Neural cell (in vitro differentiated cells): ENCODE measurements around the gene ARHGDIB. TPM values are rescaled to one million over a fixed set of nuclear protein-coding genes. Genes with fewer than 3 reads are reported as not detected.

ENCODE experiments used
- H2AFZ ChIP-seq: fragments of 200-600, 300-800 bp; sonication (generic), shearing (Covaris generic); 2 replicates; pipeline ENCODE4 v1.6.0; 2014; ENCODE audit warnings: low read depth, mild to moderate bottlenecking, antibody characterized with exemption, low read length, moderate library complexity
- H3F3A ChIP-seq: fragments of 200-600 bp; shearing (Covaris generic); 2 replicates; pipeline ENCODE4 v1.6.1; 2016; ENCODE audit warnings: mild to moderate bottlenecking, moderate library complexity, mixed read lengths, antibody characterized with exemption, low read length; ENCODE audit not compliant: insufficient read depth, poor library complexity, severe bottlenecking
- H3K27ac ChIP-seq: fragments of 200-600, 300-800 bp; sonication (generic), shearing (Covaris generic); 2 replicates; pipeline ENCODE4 v1.5.1; 2014; ENCODE audit warnings: mild to moderate bottlenecking, low read length, moderate library complexity
- H3K27me3 ChIP-seq: fragments of 300-800, 200-600 bp; sonication (generic), shearing (Covaris generic); 2 replicates; pipeline ENCODE4 v1.6.0; 2014; ENCODE audit warnings: mild to moderate bottlenecking, low read depth, low read length, moderate library complexity; ENCODE audit not compliant: insufficient read depth
- H3K36me3 ChIP-seq: fragments of 300-800, 200-600 bp; sonication (generic), shearing (Covaris generic); 2 replicates; pipeline ENCODE4 v1.5.1; 2014; ENCODE audit warnings: mild to moderate bottlenecking, antibody characterized with exemption, low read length, moderate library complexity; ENCODE audit not compliant: insufficient read depth
- H3K4me2 ChIP-seq: fragments of 300-800, 200-600 bp; sonication (generic), shearing (Covaris generic); 2 replicates; pipeline ENCODE4 v1.6.0; 2014; ENCODE audit warnings: mild to moderate bottlenecking, low read length
- H3K4me3 ChIP-seq: fragments of 300-800, 200-600 bp; sonication (generic), shearing (Covaris generic); 2 replicates; pipeline ENCODE4 v1.5.1; 2014; ENCODE audit warnings: mild to moderate bottlenecking, low read length, moderate library complexity
- H3K79me2 ChIP-seq: fragments of 200-600 bp; shearing (Covaris generic); replicated peaks from 2 replicates; pipeline ENCODE4 v1.6.0; 2014; ENCODE audit warnings: mild to moderate bottlenecking, low read length, moderate library complexity; ENCODE audit not compliant: insufficient read depth
- H3K9ac ChIP-seq: fragments of 300-800, 200-600 bp; sonication (generic), shearing (Covaris generic); 2 replicates; pipeline ENCODE4 v1.6.1; 2016; ENCODE audit warnings: mild to moderate bottlenecking, low read length, mixed read lengths
- H3K9me2 ChIP-seq: fragments of 200-600 bp; shearing (Covaris generic); 2 replicates; pipeline ENCODE4 v1.6.1; 2016; ENCODE audit warnings: mild to moderate bottlenecking, low read length, mixed read lengths; ENCODE audit not compliant: insufficient read depth
- H3K9me3 ChIP-seq: fragments of 200-600, 300-800 bp; sonication (generic), shearing (Covaris generic); 2 replicates; pipeline ENCODE4 v1.6.1; 2016; ENCODE audit warnings: mild to moderate bottlenecking, mixed run types, low read length, moderate library complexity, mixed read lengths
- H4K20me1 ChIP-seq: fragments of 200-600 bp; shearing (Covaris generic); 2 replicates; pipeline ENCODE4 v1.6.1; 2016; ENCODE audit warnings: mild to moderate bottlenecking, mixed run types; ENCODE audit not compliant: insufficient read depth
- EP300 ChIP-seq: fragments of 450-650 bp; conservative IDR thresholded peaks from 2 replicates; pipeline ENCODE4 v1.6.1; 2014; ENCODE audit warnings: antibody characterized with exemption, mild to moderate bottlenecking, moderate library complexity; ENCODE audit not compliant: poor library complexity, severe bottlenecking
- EZH2 ChIP-seq: fragments of 200-600, 300-800 bp; shearing (Covaris generic), sonication (generic); IDR thresholded peaks from 2 replicates; pipeline ENCODE4 v1.6.1; 2014; ENCODE audit warnings: antibody characterized with exemption, low read length, borderline replicate concordance, mild to moderate bottlenecking; ENCODE audit not compliant: insufficient read depth, poor library complexity, severe bottlenecking
- MXI1 ChIP-seq: fragments of 450-650 bp; conservative IDR thresholded peaks from 2 replicates; pipeline ENCODE4 v1.6.1; 2014; ENCODE audit warnings: antibody characterized with exemption, mild to moderate bottlenecking; ENCODE audit not compliant: poor library complexity, severe bottlenecking
- POLR2AphosphoS5 ChIP-seq: IDR thresholded peaks from 2 replicates; pipeline ENCODE4 v1.6.1; 2012
- RAD21 ChIP-seq: fragments of 450-650 bp; conservative IDR thresholded peaks from 2 replicates; pipeline ENCODE4 v1.6.1; 2014; ENCODE audit warnings: antibody characterized with exemption, mild to moderate bottlenecking, moderate library complexity
- SMC3 ChIP-seq: fragments of 450-650 bp; conservative IDR thresholded peaks from 2 replicates; pipeline ENCODE4 v1.6.1; 2014; ENCODE audit warnings: antibody characterized with exemption, mild to moderate bottlenecking, moderate library complexity; ENCODE audit not compliant: poor library complexity
- TAF1 ChIP-seq: IDR thresholded peaks from 2 replicates; pipeline ENCODE4 v1.6.1; 2012; ENCODE audit warnings: low read depth
- polyA plus RNA-seq: library from polyadenylated mRNA; depleted of rRNA; stranded (reverse); fragments of >200 nt; gene quantifications from 2 replicates; pipeline ENCODE4 v1.2.3, GENCODE V29; 2014
- TF ChIP-seq, protein P1 (sequence below): IDR thresholded peaks from 2 replicates; pipeline ENCODE4 v1.6.1; 2012; ENCODE audit warnings: borderline replicate concordance
- TF ChIP-seq, protein P2 (sequence below): fragments of 450-650 bp; IDR thresholded peaks from 2 replicates; pipeline ENCODE4 v1.5.1; 2014; ENCODE audit warnings: antibody characterized with exemption, mild to moderate bottlenecking, moderate library complexity; ENCODE audit not compliant: poor library complexity, severe bottlenecking

ARHGDIB gene
- polyA plus RNA-seq, 1 donor from 2014 or later = 7.7 TPM

DNA sequence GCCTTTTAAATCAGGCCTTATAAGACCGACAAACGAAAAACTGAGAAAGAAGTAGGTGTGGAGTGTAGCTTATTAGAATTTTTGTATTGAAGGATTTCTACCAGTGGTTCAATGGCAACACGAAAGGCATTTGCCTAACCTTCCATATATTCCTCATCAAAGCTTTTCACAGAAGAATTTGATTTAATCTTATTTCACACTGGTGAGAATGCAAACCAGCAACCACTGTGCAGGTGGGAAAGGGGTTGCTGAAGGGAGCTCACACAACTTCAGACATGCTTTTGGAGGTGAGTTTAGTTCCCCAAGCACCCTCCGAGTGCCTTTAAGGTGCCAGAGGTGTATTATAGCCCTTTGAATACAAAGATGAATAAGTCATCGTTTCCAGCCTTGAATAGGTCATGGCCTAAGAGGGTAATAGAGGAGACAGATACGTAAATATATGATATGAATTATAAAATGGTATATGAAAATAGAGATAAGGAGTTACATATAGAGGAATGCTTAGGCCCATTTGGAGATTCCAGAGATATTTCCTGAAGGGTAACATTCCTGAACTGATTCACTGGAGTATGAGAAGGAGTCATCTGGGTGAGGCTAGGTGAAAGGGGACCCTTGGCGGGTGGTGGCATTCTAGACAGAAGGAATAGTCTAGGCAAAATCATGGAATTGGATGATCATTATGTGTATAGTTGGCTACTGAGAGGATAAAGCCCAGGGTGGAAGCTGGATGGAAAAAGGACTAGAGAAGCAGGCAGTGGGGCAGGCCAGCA, 29.4 kb downstream of the ARHGDIB start:
- no peaks in the 10 kb centered on the region for H4K20me1 ChIP-seq
- H3F3A ChIP-seq = no peaks in the 10 kb centered on the region
- no peak overlapping the region for H3K9ac ChIP-seq
- H3K36me3 ChIP-seq = no peaks in the 10 kb centered on the region
- TF ChIP-seq MXI1 = no peak
- TF ChIP-seq, protein P1, sequence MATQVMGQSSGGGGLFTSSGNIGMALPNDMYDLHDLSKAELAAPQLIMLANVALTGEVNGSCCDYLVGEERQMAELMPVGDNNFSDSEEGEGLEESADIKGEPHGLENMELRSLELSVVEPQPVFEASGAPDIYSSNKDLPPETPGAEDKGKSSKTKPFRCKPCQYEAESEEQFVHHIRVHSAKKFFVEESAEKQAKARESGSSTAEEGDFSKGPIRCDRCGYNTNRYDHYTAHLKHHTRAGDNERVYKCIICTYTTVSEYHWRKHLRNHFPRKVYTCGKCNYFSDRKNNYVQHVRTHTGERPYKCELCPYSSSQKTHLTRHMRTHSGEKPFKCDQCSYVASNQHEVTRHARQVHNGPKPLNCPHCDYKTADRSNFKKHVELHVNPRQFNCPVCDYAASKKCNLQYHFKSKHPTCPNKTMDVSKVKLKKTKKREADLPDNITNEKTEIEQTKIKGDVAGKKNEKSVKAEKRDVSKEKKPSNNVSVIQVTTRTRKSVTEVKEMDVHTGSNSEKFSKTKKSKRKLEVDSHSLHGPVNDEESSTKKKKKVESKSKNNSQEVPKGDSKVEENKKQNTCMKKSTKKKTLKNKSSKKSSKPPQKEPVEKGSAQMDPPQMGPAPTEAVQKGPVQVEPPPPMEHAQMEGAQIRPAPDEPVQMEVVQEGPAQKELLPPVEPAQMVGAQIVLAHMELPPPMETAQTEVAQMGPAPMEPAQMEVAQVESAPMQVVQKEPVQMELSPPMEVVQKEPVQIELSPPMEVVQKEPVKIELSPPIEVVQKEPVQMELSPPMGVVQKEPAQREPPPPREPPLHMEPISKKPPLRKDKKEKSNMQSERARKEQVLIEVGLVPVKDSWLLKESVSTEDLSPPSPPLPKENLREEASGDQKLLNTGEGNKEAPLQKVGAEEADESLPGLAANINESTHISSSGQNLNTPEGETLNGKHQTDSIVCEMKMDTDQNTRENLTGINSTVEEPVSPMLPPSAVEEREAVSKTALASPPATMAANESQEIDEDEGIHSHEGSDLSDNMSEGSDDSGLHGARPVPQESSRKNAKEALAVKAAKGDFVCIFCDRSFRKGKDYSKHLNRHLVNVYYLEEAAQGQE = no peak
- no peak for TF ChIP-seq EP300
- TF ChIP-seq, protein P2, sequence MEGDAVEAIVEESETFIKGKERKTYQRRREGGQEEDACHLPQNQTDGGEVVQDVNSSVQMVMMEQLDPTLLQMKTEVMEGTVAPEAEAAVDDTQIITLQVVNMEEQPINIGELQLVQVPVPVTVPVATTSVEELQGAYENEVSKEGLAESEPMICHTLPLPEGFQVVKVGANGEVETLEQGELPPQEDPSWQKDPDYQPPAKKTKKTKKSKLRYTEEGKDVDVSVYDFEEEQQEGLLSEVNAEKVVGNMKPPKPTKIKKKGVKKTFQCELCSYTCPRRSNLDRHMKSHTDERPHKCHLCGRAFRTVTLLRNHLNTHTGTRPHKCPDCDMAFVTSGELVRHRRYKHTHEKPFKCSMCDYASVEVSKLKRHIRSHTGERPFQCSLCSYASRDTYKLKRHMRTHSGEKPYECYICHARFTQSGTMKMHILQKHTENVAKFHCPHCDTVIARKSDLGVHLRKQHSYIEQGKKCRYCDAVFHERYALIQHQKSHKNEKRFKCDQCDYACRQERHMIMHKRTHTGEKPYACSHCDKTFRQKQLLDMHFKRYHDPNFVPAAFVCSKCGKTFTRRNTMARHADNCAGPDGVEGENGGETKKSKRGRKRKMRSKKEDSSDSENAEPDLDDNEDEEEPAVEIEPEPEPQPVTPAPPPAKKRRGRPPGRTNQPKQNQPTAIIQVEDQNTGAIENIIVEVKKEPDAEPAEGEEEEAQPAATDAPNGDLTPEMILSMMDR = no peak
- no peak for TF ChIP-seq POLR2AphosphoS5
- TF ChIP-seq TAF1 = no peak
- TF ChIP-seq SMC3 = no peak
- no peak for TF ChIP-seq RAD21
- TF ChIP-seq EZH2 = no peak
- no peak overlapping the region for H3K4me2 ChIP-seq
- H2AFZ ChIP-seq = no peak overlapping the region
- no peaks in the 10 kb centered on the region for H3K79me2 ChIP-seq
- H3K9me3 ChIP-seq = no peaks in the 10 kb centered on the region
- no peaks in the 10 kb centered on the region for H3K9me2 ChIP-seq
- no peak overlapping the region for H3K4me3 ChIP-seq
- H3K27me3 ChIP-seq = no peaks in the 10 kb centered on the region
- no peak overlapping the region for H3K27ac ChIP-seq

DNA sequence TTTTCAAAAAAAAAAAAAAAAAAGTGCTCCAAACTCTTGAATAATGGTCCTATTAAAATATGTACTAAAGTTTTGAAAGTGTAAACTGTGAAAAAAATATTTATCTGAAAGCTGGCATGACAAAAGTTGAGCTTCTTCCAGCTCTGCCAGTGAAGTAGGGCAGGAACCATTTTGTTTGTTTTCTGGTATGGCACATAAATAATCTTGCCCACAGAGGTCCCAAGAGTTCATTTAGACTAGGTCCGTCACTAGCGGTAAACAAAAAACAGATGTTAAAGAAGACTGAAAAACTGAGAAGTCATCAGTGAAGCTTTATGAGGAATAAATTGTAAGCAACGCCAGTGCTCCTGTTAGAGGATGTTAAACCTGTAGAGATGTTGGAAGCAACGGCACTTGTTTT, 30.0 kb downstream of the ARHGDIB start:
- Histone ChIP-seq H3F3A (no peaks in the 10 kb centered on the region), H3K79me2 (no peaks in the 10 kb centered on the region), H2AFZ (no peak overlapping the region), H3K27ac (no peak overlapping the region), H3K4me3 (no peak overlapping the region), H4K20me1 (no peaks in the 10 kb centered on the region), H3K9me3 (no peaks in the 10 kb centered on the region), H3K27me3 (no peaks in the 10 kb centered on the region), H3K4me2 (no peak overlapping the region), H3K9ac (no peak overlapping the region), H3K36me3 (no peaks in the 10 kb centered on the region), H3K9me2 (no peaks in the 10 kb centered on the region)
- TF ChIP-seq, protein P2 = no peak
- TF ChIP-seq MXI1 = no peak
- TF ChIP-seq TAF1 = no peak
- no peak for TF ChIP-seq EP300
- no peak for TF ChIP-seq EZH2
- TF ChIP-seq, protein P1 = no peak
- no peak for TF ChIP-seq SMC3
- TF ChIP-seq POLR2AphosphoS5 = no peak
- TF ChIP-seq RAD21 = no peak
